ENCODE results near the gene NFATC2. TPM values are rescaled to one million over a fixed set of nuclear protein-coding genes. Genes with fewer than 3 reads are reported as not detected.

Gene NFATC2
- total and polyA plus RNA-seq, 12 donors, result 0.43 to 5.7 (median 3.3) TPM

DNA sequence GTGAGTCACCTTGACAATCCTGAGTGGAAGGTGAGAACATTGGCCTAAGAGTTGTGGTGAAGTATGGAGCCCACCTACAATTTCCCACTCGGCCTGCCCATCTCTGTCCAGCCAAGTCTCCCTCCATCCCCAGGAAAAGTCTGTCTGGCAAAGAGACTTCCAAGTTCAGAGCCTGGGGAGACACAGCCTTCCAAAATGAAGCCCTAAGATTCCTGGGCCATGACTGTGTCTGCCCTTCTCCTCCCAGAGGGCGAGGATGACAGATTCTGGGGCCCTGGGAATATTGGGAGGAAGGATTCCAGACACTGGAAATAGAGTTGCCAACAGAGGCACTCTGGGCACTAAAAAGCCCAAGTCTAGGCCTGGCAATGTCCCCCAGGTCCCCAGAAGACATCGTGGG lies 176.8 kb downstream of the NFATC2 start:
- DNase-seq, result no peak
- H3K36me3 ChIP-seq, result no peaks in the 10 kb centered on the region
- H3K27ac ChIP-seq, result peak overlapping the region in 8 of 10 donors; percentile 26 to 84 (median 52)
- peaks cover 0 to 6% (median 1%) of the 10 kb centered on the region in 7 donors for H3K27me3 ChIP-seq
- intact Hi-C loops (cut with DNase I), result no loop called here
- H3K4me1 ChIP-seq, result peaks cover 0 to 12% (median 0%) of the 10 kb centered on the region in 9 donors
- 78 to 82% methylated on average over 3 of the region's 3 CpGs for WGBS, 2 donors
- H3K9me3 ChIP-seq, result peaks cover 0 to 20% (median 13%) of the 10 kb centered on the region in 11 donors
- no peak overlapping the region for H3K4me3 ChIP-seq
- no peak for TF ChIP-seq CTCF (IDR thresholded peaks at IDR 0.05)
- peak in 4 of 8 donors; percentile 28 to 59 (median 46) for ATAC-seq

DNA sequence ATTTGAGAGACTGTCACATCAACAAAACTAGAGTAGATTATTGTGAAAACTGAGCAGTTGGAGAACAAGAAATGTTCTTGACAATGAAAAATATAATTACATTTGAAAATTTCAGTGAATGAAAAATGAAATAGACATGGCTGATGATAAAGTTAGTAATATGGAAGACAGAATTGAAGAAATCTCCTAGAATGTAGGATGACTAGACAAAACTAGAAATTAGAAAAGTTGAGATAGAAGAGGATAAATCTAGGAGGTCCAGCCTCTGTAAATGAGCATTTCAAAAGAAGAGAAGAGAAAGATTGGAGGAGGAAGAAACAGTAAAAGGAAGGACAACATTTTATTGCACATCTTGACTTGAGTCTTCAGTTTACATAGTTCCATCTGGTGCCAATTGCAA lies 178.7 kb downstream of the NFATC2 start:
- Histone ChIP-seq H3K4me1 (peaks cover 0 to 16% (median 0%) of the 10 kb centered on the region in 9 donors), H3K27me3 (peaks cover 0 to 8% (median 4%) of the 10 kb centered on the region in 7 donors), H3K27ac (no peak overlapping the region), H3K4me3 (no peak overlapping the region), H3K9me3 (peaks cover 0 to 20% (median 13%) of the 10 kb centered on the region in 11 donors), H3K36me3 (no peaks in the 10 kb centered on the region)
- no peak for DNase-seq
- no peak for TF ChIP-seq CTCF (IDR thresholded peaks at IDR 0.05)
- intact Hi-C loops (cut with DNase I), result no loop called here
- ATAC-seq, result no peak

GRCh38 chr20:51363378-51363777 lies 179.1 kb downstream of the NFATC2 start:
- peaks cover 0 to 16% (median 0%) of the 10 kb centered on the region in 9 donors for H3K4me1 ChIP-seq
- no peaks in the 10 kb centered on the region for H3K36me3 ChIP-seq
- DNase-seq (no peak), ATAC-seq (no peak)
- 71 to 73% methylated on average over 2 of the region's 2 CpGs for WGBS, 2 donors
- peaks cover 0 to 8% (median 4%) of the 10 kb centered on the region in 7 donors for H3K27me3 ChIP-seq
- H3K9me3 ChIP-seq, result peaks cover 0 to 20% (median 13%) of the 10 kb centered on the region in 11 donors
- intact Hi-C loops (cut with DNase I), result no loop called here
- no peak overlapping the region for H3K4me3 ChIP-seq
- H3K27ac ChIP-seq, result no peak overlapping the region
- TF ChIP-seq CTCF (IDR thresholded peaks at IDR 0.05), result no peak

GRCh38 chr20:51362254-51362653 lies 180.3 kb downstream of the NFATC2 start:
- no peaks in the 10 kb centered on the region for H3K36me3 ChIP-seq

More at GRCh38 chr20:51362254-51362653, 180.3 kb downstream of the NFATC2 start:
- WGBS, 2 donors, result 93 to 95% methylated on average over 3 of the region's 3 CpGs
- DNase-seq (no peak), ATAC-seq (no peak)
- intact Hi-C loops (cut with DNase I), result no loop called here
- Histone ChIP-seq H3K4me3 (no peak overlapping the region), H3K9me3 (peaks cover 0 to 20% (median 13%) of the 10 kb centered on the region in 11 donors), H3K4me1 (peaks cover 0 to 16% (median 0%) of the 10 kb centered on the region in 9 donors), H3K27ac (no peak overlapping the region), H3K27me3 (peaks cover 0 to 8% (median 2%) of the 10 kb centered on the region in 7 donors)
- TF ChIP-seq CTCF (IDR thresholded peaks at IDR 0.05), result no peak

All from heart right ventricle (tissue), 16 donors.